Activated CD4-positive, alpha-beta T cell treated with anti-CD3 and anti-CD28 coated beads, Interleukin-2, amount 50 U/mL, for 1 hour (primary cell): Measurements from ENCODE around the gene GZMB.
A peak's percentile ranks its signal among the peaks of the same experiment; 100 is the strongest.
"Not testable (repeated sequence)": the region's sequence is repeated elsewhere in the genome, so short reads cannot be mapped to it uniquely, and the experiment has no call there.

Experiments used
- DNase-seq: peaks from one replicate; pipeline ENCODE4 v3.0.0-alpha.2; 2020

The GZMB gene

DNA sequence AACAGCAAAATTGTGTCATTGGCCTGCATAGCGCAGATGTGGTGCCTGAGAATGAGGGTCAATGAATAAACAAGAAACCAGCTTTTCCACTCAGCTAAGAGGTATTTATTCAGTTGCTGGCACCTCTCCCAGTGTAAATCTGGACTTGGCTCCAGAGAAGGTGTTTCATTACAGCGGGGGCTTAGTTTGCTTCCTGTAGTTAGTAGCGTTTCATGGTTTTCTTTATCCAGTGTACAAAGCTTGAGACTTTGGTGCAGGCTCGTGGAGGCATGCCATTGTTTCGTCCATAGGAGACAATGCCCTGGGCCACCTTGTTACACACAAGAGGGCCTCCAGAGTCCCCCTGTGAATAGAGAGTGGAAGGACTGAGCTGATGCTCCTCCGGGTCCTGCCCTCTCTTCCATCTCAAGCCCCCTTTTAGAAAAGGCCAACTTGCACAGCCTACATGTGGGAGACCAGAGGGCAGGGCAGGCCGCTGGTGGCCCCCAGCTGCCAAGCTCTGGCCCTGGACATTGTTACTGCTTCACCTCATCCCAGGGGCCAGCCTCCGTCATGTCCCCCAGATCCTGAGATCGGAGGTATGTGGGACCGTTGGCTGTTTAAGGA, 3.0 kb downstream of the GZMB start:
- DNase-seq, result no peak

DNA sequence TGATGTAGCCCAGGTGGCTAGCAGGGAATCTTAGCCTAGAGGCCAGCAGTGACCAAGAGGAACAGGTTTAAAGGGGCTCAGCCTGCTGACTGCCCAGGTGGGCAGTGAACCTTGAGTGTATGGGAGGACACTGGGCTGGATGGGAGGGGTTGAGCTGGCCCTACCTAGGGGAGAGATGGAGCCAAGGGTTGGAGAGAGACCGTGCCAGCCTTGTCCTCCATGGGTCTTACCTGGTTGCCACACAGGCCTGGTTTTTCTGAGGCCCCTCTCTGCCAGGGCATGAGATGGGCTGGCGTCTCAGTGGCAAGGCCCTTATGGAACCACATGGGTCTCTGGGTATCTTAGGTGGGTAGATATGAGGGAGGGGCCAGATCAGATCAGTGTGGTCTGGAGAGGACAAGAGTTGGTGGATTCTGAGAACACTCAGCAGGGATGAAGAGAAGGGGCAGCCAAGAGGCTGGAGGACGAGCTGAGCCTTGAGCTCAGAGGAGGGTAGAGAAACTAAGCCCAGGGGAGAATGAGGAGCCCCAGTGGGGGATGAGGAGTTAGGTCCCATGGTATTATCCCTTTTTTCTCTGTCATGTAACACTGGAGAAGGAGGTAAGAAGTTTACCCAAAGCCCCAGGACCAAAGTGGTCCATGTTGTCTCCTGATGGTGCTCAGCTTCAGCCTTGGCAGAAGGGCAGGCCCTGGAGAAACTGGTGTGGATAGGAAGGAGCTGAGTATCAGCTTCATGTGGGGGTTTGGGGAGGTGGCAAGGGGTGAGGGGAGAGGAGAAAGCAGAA, 3.7 kb downstream of the GZMB start:
- no peak for DNase-seq

DNA sequence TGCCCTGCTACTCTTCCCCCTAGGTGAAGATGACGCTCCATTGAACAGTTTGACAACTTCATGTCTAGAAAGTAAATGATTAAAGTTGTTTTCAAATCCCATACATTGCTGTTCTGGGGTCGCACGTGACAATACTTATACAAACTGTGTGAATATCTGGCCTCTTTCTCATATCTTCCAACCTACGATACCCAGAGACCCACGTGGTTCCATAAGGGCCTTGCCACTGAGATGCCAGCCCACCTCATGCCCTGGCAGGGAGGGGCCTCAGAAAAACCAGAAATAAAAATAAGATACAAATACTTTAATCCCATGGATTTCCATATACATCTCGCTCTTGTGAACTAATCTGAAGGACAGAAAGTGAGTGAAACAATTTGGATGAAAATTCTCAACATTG, 4.5 kb downstream of the GZMB start:
- DNase-seq, result no peak

DNA sequence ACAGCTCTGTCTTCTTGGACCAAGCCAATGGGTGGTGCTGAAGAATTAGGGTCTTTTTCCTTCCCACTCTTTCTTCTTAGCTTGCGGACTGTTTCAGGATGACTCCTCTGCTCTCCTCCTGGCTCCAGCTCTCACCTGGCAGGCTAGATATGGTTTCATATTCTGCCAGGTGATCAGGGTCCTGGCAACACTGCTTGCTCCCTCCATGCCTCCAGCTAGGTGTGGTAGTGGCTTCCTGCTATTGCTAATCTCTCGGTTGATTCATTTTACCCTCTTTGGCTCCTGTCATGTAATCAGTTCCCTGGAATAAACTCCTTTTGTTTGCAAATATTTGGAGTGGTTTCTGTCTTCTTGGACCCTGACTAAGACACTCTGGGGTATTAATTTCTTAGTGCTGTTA, 20.2 kb downstream of the GZMB start:
- DNase-seq, result no peak

DNA sequence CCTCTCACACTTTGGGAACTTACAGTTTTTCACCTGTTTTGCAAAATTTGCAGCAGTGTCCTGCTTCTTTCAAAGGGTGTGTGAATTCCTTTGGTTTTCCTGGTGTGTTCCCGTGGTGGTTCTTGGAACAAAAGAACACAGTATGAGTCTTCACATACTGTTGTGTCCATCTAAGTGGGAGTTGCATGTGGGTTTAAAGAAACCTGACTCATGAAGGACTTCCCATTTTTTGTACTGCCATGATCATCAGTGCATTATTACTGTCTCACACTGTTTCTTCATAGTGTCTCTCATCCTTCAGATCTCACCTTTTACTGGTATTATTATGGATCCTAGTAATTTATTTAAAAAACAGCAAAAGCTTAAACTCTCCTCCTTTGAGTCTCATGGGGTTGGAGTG, 20.7 kb downstream of the GZMB start:
- no peak for DNase-seq

DNA sequence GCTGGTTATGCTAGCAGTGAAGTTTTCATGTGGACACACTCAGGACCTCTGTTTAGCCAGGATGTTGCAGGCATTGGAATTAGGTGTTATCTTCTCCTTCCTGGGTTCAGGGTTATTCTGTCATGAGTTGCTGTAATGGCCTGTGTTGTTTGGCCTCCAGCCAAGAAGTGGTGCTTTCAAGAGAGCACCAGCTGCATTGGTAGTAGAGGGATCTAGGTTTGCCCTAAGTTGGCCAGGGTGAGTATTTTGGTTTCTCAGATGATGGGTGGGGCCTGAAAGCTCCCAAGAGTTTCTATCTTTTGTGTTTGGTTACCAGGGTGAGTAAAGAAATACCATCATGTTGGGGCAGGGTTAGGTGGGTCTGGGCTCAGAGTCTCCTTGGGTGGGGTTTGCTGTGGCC, 21.8 kb downstream of the GZMB start:
- DNase-seq, result no peak

DNA sequence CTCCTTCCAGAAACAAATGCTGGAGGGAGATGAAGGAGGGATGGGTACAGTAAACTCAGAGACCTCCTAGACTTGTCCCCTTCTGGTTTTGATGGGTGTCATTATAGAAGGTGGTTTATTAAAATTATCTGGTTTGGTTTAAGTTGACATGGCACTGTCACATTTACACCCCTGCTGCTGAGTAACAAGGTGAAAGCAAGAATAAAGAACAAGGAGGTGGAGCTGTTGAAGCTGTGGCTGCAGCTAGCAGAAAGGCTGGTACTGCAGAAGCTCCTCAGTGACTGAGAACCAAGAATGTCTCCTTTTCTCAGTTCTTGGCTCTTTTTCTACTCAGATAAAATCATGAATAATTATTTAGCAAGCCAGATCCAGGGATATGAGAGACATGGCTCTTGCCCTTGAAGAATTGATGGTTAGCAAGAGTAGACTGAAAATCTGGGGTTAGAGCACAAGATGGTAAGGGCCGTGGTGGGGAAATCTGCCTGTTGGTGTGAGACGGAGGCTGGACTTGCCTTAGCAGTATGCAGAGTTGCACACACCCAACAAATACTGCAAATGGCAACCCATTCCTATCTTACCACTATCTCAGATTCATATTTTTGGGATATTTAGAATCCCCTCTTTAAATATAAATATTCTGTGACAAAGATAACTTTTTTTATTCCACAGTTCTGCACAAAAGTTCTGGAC, 24.2 kb downstream of the GZMB start, which contains the start of gene GZMH:
GZMH (minus strand) TSS at position 31 of the 690 bp plus-strand sequence. CDS start 72 bp downstream, outside the sequence.
- no peak for DNase-seq

DNA sequence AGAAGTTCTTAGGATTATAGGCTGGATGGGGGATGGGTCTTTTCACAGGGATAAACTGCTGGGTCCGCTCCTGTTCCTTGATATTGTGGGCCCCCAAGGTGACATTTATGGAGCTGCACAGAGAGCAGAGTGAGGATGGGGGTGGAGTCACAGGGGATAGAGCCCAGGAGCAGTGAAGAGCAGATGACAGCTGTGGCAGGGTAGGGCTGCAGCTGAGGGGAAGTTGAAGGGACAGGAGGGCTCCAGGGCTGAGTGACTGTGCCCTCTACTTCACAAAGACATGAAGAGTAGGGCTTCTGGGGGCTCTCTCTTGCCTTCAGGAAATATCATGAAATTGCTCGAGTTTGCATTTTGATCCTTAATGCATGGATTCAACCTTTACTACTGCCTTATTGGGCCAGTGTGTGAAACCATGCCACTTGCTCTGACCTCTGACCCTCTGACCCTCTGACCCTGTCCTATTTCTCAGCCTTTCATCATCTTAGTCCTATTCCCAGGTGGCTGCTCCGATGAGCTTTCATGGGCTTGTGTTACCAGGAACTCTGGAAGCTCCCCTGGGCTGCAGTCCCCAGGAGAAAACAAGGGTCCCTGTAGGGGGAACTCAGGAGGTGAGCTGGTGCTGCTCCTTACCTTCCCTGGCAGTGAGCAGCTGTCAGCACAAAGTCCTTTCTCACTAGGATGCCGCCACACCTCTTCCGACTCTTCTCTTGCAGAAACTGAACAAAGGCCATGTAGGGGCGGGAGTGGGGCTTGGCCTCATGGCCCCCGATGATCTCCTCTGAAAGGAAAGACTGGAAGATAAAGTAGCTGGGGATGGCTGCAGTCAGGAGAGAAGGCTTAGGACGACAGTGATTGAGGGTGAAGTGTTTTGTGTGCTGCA, 26.1 kb downstream of the GZMB start:
- DNase-seq, result no peak

DNA sequence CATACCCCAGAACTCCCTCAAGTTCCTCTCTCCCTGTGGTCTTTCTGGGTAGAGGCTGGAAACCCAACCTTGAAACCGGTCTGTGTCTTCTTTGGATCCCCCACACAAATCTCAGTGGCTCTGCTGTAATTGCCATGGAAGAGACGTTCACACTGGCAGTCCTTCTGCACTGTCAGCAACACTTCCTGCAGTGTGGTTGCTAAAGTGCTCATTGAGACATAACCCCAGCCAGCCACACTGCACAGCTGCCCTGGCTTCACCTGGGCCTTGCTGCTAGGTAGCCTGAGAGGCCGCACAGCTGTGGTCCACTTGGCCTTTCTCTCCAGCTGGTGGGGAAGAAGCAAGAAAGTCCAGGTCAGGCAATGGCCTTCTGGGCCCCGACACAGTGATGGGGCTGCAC, 26.9 kb downstream of the GZMB start:
- DNase-seq, result no peak

DNA sequence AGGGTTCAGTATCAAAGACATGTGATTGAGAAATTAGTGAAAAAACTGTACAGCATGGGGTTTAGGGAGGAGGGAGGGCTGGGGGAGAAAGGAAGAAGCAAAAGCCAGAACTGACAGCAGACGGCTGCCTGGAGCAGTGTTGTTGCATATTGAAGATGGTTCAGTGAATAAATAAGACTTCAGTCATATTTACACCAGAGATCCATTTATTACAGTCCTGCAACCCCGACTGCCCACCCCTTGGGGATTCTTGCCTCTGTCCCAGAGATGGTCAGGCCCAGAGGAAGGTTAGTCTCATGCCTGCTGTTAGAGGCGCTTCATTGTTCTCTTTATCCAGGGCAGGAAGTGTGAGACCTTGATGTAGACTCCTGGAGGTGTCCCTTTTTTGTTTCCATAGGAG, 27.7 kb downstream of the GZMB start:
- no peak for DNase-seq

DNA sequence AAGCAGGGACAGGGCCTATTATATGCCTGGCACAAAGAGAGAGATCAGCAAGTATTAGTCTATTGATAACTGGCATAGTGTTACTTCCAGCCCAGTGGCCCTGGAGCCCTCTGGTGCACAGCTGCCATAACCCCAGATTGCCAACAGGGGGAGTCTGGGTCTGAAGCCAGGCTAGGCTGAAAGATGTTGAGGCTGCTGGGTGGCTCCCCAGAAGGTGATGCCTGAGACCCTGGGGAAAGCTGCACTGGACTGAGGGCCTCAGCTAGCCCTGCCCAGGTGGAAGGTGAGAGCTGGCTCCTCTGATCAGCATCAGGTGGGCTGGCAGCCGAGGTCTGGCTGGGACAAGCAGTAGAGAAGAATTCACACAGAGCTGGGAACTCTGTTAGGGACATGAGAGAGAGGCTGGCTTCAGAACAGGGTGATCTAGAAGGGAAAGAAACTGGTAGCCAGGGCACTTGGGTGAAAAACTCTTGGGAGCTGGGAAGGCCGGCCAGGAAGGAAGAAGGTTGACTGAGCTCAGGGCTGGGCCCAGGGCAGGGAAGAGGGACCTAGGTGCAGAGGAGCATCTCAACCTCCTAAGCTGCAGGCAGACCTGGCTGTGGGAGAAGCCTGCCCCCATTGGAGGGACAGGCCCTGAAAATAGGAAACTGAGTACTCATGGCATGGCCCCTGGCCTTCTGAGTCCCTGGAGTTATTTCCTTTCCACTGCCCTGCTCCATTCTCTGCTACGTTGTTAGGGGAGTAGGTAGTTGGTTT, 28.4 kb downstream of the GZMB start:
- peak; percentile 58 for DNase-seq

DNA sequence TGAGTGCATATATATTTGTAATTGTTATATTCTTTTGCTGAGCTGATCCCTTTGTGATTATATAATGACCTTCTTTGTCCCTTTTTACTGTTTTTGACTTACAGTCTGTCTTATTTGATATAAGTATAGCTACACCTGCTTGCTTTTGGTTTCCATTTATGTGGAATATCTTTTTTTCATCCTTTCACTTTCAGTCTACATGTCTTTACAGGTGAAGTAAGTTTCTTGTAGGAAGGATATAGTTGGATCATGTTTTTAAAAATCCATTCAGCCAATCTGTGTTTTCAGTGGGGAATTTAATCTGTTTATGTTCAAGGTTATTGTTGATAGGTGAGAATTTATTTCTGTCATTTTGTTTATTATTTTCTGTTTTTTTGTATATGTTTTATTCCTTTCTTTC, 36.6 kb downstream of the GZMB start:
- no peak for DNase-seq

DNA sequence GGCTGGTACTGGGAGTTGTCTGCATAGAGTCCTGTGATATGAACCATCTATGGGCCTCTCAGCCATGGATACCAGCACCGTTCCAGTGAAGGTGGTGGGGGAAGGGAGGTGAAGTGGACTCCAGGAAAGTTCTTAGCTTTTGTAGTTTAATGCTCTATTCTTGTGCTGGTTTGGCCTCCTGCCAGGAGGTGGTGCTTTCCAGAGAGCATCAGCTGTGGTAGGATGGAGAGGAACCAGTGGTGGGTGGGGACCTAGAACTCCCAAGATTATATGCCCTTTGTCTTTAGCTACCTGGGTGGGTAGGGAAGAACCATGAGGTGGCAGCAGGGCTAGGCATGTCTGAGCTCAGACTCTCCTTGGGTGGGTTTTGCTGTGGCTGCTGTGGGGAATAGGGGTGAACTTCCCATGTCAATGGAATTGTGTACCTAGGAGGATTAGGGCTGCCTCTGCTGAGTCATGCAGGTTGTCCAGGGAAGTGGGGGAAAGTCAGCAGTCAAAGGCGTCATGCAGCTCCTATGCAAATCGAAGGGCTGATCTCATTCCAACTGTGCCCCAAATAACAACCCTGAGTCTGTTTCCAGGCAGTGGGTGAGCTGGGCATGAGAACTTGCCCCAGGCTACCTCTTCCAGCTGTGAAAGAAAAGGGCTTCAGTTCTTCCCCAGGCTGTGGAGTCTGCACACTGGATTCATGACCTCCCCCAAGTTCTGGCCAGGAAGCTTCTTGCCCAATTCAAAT, 38.7 kb downstream of the GZMB start:
- DNase-seq, result no peak

DNA sequence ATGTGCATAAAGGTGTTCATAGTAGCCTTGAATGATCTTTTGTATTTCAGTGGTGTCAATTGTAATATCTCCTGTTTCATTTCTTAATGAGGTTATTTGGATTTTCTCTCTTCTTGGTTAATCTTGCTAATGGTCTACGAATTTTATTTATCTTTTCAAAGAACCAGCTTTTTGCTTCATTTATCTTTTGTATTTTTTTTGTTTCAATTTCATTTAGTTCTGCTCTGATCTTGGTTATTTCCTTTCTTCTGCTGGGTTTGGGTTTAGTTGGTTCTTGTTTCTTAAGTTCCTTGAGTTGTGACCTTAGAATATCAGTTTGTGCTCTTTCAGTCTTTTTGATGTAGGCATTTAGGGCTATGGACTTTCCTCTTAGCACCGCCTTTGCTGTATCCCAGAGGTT, 43.0 kb downstream of the GZMB start:
- DNase-seq, result not testable (repeated sequence)

DNA sequence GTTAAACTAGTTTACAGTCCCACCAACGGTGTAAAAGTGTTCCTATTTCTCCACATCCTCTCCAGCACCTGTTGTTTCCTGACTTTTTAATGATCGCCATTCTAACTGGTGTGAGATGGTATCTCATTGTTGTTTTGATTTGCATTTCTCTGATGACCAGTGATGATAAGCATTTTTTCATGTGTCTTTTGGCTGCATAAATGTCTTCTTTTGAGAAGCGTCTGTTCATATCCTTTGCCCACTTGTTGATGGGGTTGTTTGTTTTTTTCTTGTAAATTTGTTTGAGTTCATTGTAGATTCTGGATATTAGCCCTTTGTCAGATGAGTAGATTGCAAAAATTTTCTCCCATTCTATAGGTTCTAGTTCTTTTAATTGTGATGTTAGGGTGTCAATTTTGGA, 49.6 kb downstream of the GZMB start:
- DNase-seq, result not testable (repeated sequence)
